SK-MEL-5 (cell line): ENCODE results near the gene LYPLA2. TPM values are rescaled to one million over a fixed set of nuclear protein-coding genes. Genes with fewer than 3 reads are reported as not detected.
"Not testable (repeated sequence)": the region's sequence is repeated elsewhere in the genome, so short reads cannot be mapped to it uniquely, and the experiment has no call there.

Source experiments
- DNase-seq: peaks from one replicate; pipeline ENCODE4 v3.0.0-alpha.2; 2016; ENCODE audit warnings: low read depth, low spot score
- in situ Hi-C: cut with HindIII; loops from 2 replicates; pipeline ENCODE4 v1.10.0; 2016; ENCODE audit warnings: low sequenced_read_pairs, high pct_unique_total_duplicates, low pct_unique_long_range_greater_than_20kb
- total RNA-seq: library from RNA; depleted of rRNA; stranded (reverse); fragments of >200 nt; shearing (Covaris generic); gene quantifications from 2 replicates; pipeline ENCODE4 v1.2.3, GENCODE V29; 2014

LYPLA2 gene
- total RNA-seq, 1 experiment from 2014 or later = 78.5 TPM

GRCh38 chr1:23797478-23798448 lies 6.8 kb downstream of the LYPLA2 start:
- no peak for DNase-seq
- in situ Hi-C loops = no loop called here

- DNase-seq = no peak
- in situ Hi-C loops = no loop called here
Observed at GRCh38 chr1:23798662-23799142, 7.8 kb downstream of the LYPLA2 start.

DNA sequence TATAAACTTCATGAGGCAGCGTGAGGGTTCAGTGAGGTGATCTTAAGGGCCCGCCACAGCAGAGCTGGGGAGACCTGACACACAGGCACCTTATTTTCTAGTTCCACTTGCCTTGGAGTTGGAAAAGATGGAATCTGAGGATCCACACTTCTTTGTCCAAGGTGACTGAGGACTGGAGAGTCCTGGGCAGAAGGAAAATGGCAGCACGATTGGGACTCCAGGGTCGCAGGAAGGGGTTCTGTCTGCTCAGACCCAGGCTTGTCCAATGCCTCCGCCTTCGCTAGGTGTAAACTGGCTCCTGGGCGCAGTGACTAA lies 8.3 kb downstream of the LYPLA2 start:
- DNase-seq = no peak
- in situ Hi-C loops = no loop called here

GRCh38 chr1:23799570-23800399 lies 8.8 kb downstream of the LYPLA2 start:
- peak; percentile 75 for DNase-seq
- in situ Hi-C loops = no loop called here

DNA sequence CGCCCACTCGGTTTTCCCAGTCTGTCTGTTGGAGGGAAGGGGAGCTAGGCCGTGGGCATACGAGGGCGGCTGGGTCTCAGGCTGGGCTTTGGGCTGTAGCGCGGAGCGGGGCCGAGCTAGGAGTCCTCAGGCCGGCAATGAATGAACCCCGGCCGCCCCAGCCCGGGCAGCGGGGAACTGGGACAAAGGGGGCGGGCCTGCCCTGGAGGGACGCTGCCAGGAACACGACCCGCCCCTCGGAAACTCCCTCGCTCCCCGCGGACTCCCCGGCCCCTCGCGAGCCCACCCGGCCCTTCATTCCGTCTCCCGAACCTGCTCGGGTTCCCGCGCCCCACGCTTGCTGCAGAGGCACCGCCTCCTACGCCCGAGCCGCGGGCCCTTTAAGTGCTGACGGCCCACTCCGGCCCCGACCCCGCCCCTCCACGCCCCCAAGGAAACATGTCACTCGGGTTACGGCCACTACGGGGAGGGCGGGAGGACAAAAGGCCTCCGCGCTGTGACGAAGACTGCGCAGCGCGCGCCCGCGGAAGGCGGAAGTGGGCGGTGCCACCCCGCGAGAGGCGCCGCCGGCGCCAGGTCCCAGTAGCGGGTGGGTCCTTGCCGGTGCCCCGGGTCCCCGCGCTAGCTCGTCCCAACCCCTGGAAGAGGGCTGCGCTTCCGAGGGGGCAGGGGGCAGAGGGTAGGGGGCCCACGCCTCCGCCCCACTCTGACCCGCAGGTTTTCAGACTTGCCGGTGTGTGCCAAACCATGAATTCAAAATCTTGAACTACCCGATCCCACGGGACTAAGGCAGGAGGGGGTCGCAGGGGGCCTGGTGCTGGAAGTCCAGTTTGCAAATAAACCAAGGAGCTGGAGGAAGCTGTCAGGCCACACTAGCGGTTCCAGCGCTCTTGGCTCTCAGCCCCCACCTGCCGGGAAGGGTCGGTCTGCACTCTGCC lies 9.7 kb downstream of the LYPLA2 start, which contains the start of gene GALE:
TSS of gene GALE (minus strand) at position 355 of the 938 bp plus-strand sequence. CDS start 1,747 bp downstream, outside the sequence.
- DNase-seq = peak; percentile 93
- in situ Hi-C loops = no loop called here

- no peak for DNase-seq
- in situ Hi-C loops = no loop called here
Observed at GRCh38 chr1:23801338-23801748, 10.4 kb downstream of the LYPLA2 start.

DNA sequence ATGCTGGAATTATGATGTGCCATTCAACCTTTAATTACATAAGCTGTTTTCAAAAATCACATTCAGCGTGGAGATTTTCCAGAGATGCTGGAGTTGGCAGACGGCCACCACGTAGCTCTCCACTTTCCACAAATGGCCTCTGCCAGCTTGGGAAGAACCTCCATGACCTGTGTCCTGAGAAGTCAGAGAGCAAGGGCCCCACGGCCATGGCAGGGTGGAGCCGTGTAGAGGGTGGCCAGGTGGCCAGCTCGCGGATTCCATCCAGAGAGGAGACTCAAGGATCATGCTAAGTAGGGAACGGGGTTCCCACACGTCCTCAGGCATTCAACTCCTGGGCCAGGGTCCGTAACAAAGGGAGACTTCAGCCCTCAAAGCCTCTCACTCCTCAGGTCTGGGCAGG lies 10.9 kb downstream of the LYPLA2 start:
- in situ Hi-C loops = no loop called here
- DNase-seq = no peak

DNA sequence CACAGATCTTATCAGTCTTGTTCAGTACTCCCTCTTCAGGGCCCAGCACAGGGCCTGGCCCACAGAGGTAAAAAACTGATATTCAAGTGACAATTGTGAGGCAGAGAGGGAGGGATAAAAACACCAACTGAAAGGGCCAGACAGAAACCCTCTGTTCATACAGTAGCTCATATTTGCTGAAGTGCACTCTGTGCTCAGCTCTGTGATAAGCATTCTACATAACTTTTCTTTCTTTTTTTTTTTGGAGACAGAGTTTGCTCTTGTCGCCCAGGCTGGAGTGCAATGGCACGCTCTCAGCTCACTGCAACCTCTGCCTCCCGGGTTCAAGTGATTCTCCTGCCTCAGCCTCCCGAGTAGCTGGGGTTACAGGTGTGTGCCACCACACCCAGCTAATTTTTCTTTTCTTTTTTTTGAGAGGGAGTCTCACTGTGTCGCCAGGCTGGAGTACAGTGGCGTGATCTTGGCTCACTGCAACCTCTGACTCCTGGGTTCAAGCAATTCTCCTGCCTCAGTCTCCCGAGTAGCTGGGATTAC lies 11.9 kb downstream of the LYPLA2 start:
- DNase-seq, in situ Hi-C loops: not testable (repeated sequence)

GRCh38 chr1:23803674-23804073 lies 12.7 kb downstream of the LYPLA2 start:
- in situ Hi-C loops = no loop called here
- DNase-seq = no peak

DNA sequence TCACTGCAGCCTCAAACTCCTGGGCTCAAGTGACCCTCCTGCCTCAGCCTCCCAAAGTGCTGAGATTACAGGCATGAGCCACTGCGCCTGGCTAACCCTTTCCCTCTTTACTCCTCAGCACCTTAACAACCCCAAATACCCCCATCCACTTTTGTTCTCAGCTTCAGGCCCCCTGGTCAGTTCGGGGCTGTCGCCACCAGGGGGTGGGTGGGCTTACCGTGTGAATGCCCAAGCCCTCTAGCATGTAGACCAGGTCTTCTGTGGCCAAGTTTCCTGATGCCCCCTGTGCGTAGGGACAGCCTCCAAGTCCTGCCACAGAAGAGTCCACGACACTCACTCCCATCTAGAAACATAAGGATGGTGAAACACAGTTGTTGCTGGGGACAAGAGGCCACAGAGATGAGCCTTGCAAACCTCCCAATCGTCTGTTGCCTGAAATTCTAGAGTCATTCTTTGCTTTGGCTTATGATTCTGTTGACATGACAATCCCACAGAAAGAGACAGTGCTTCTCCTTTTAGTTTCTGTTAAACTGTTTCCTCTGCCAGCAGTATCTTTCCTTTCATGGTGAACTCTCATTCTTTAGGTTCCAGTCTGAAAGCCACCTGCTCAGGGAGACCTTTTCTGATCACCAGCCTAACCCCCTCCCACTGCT lies 13.4 kb downstream of the LYPLA2 start:
- in situ Hi-C loops = no loop called here
- no peak for DNase-seq

GRCh38 chr1:23805025-23805424 lies 14.1 kb downstream of the LYPLA2 start:
- no peak for DNase-seq
- in situ Hi-C loops = no loop called here

GRCh38 chr1:23806280-23806679 lies 15.3 kb downstream of the LYPLA2 start:
- in situ Hi-C loops = no loop called here
- DNase-seq = no peak

DNA sequence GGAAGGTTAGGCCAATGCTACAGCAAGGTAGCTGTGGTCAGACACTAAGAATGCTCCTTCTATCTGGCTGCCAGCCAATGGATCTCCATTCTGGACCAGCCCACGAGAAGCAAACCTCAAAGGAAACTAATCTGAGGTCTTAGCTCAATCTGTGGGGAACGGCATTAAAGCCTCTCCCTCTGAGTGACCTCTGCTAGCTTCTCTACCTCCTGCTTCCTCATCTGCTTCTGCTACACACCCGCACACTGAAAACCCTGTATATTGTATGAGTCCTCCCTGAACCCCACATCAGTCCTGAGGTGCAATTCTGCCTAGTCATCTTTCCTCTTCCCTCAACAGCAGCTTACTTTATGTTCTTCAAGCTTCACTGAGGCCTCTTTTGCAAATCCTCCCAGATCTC lies 16.5 kb downstream of the LYPLA2 start:
- in situ Hi-C loops = no loop called here
- DNase-seq = no peak

DNA sequence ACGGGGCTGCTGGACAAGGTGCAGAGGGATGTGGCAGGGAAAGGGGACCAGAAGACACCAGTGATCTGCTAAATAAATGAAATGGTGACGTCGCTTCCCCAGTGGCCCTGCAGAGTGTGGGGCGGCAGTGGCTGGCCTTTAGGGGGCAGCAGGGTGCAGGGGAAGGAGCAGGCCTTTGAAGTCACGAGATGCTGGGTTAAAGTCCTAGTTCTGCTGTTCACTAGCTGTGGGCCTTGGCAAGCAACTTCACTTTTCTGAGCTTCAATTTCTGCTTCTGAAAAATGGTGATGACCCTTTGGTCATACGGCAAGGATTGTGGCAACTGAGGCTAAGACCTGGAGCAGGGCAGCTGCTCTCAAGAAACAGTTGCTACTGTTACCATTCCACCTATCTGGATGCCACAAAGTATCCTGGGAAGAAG lies 18.8 kb downstream of the LYPLA2 start:
- DNase-seq = peak; percentile 81
- in situ Hi-C loops = no loop called here

DNA sequence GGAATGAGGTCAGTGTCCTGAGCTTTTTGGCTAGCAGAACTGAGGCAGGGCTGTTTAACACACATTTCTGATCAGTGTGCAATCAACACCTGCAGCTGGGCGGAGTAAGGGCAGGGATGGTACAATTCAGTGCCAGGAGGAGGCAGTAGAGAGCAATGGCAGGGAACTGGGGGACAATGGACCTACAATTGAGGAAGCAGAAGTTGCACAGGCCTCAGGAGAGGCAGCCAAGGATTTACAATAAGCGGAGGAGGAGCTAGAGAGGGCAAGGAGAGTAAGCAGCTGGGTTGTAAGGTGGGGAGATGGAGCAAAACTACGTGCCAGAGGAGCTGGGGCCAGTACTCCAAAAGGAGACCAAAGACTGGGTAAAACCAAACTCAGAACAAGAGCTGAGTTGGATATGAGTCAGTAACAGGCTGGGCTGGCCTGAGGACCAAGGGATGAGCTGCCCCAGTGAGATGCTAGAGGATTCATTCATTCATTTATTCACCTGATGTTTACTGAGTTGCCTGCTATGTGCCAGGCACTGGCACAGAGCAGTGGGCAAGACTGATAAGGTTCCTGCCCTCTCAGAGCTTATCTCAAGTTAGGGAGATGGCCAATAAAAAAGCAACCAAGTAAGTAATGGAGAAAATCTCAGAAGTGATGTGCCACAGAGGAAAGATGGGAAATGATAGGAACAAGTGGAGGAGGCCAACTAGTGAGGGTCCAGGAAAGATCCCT lies 20.0 kb downstream of the LYPLA2 start:
- in situ Hi-C loops = no loop called here
- DNase-seq = peak; percentile 67

- in situ Hi-C loops = no loop called here
- no peak for DNase-seq
Observed at GRCh38 chr1:23814016-23814415, 23.1 kb downstream of the LYPLA2 start.
